Measurements from ENCODE around the gene GATM. TPM values are rescaled to one million over a fixed set of nuclear protein-coding genes. Genes with fewer than 3 reads are reported as not detected.
A peak's percentile ranks its signal among the peaks of the same experiment; 100 is the strongest.

GATM gene
- total RNA-seq, 1 donor from 2014 or later: 0.30 TPM

- Mint-ChIP-seq H3K27ac (ENCODE audit: unreplicated experiment) (no peak overlapping the region), H3K4me3 (ENCODE audit: unreplicated experiment) (peak overlapping the region; percentile 74), H3K27me3 (ENCODE audit: low read depth) (peaks cover 74% of the 10 kb centered on the region), H3K4me1 (ENCODE audit: low read depth) (peaks cover 11% of the 10 kb centered on the region), H3K36me3 (ENCODE audit: low read depth) (no peaks in the 10 kb centered on the region), H3K9me3 (ENCODE audit: low read depth) (no peaks in the 10 kb centered on the region)
- no peak for TF ChIP-seq CTCF (IDR thresholded peaks at IDR 0.05)
- no peak for DNase-seq (ENCODE audit: low spot score)
Observed at GRCh38 chr15:45377609-45378148, 665 bp downstream of the GATM start.

GRCh38 chr15:45376967-45377608 is 1.3 kb downstream of the GATM start:
- H3K9me3 Mint-ChIP-seq (ENCODE audit: low read depth): no peaks in the 10 kb centered on the region
- H3K27me3 Mint-ChIP-seq (ENCODE audit: low read depth): peaks cover 76% of the 10 kb centered on the region
- no peak for DNase-seq (ENCODE audit: low spot score)
- peak overlapping the region; percentile 74 for H3K4me3 Mint-ChIP-seq (ENCODE audit: unreplicated experiment)
- TF ChIP-seq CTCF (IDR thresholded peaks at IDR 0.05): no peak
- no peak overlapping the region for H3K27ac Mint-ChIP-seq (ENCODE audit: unreplicated experiment)
- H3K36me3 Mint-ChIP-seq (ENCODE audit: low read depth): no peaks in the 10 kb centered on the region
- peaks cover 11% of the 10 kb centered on the region for H3K4me1 Mint-ChIP-seq (ENCODE audit: low read depth)

GRCh38 chr15:45376300-45376928 is 1.9 kb downstream of the GATM start:
- no peak overlapping the region for H3K4me3 Mint-ChIP-seq (ENCODE audit: unreplicated experiment)
- no peak overlapping the region for H3K27ac Mint-ChIP-seq (ENCODE audit: unreplicated experiment)

DNA sequence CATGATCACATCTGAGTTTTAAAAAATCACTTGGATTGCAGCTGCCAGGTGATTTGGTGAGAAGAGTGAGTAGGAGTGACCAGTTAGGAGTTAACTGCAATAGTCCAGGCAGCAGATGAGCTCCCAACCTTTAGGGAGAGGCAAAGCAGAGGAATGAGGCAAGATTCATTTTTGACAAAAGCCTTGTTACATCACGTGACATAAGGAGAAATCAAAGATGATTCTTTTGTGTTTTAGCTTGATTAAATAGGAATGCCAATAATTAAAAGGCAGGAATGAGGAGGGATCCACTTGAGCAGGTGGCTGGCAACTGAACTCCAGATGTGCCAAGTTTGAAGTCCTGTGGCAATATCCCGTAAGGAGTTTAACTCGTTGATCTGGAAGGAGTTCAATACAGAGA is 2.5 kb downstream of the GATM start:
- Mint-ChIP-seq H3K4me1 (ENCODE audit: low read depth) (peaks cover 11% of the 10 kb centered on the region), H3K4me3 (ENCODE audit: unreplicated experiment) (no peak overlapping the region), H3K9me3 (ENCODE audit: low read depth) (no peaks in the 10 kb centered on the region), H3K36me3 (ENCODE audit: low read depth) (no peaks in the 10 kb centered on the region), H3K27me3 (ENCODE audit: low read depth) (peaks cover 64% of the 10 kb centered on the region), H3K27ac (ENCODE audit: unreplicated experiment) (no peak overlapping the region)
- DNase-seq (ENCODE audit: low spot score): no peak
- TF ChIP-seq CTCF (IDR thresholded peaks at IDR 0.05): no peak

More at GRCh38 chr15:45376300-45376928, 1.9 kb downstream of the GATM start:
- DNase-seq (ENCODE audit: low spot score): no peak
- Mint-ChIP-seq H3K36me3 (ENCODE audit: low read depth) (no peaks in the 10 kb centered on the region), H3K27me3 (ENCODE audit: low read depth) (peaks cover 69% of the 10 kb centered on the region), H3K9me3 (ENCODE audit: low read depth) (no peaks in the 10 kb centered on the region), H3K4me1 (ENCODE audit: low read depth) (peaks cover 11% of the 10 kb centered on the region)
- TF ChIP-seq CTCF (IDR thresholded peaks at IDR 0.05): no peak

- Mint-ChIP-seq H3K27ac (ENCODE audit: unreplicated experiment) (no peak overlapping the region), H3K27me3 (ENCODE audit: low read depth) (peaks cover 64% of the 10 kb centered on the region), H3K36me3 (ENCODE audit: low read depth) (no peaks in the 10 kb centered on the region), H3K4me1 (ENCODE audit: low read depth) (peaks cover 11% of the 10 kb centered on the region), H3K4me3 (ENCODE audit: unreplicated experiment) (no peak overlapping the region), H3K9me3 (ENCODE audit: low read depth) (no peaks in the 10 kb centered on the region)
- no peak for DNase-seq (ENCODE audit: low spot score)
- TF ChIP-seq CTCF (IDR thresholded peaks at IDR 0.05): no peak
Observed at GRCh38 chr15:45373976-45374375, 4.4 kb downstream of the GATM start.
